ENCODE data around the gene PPT2. TPM values are rescaled to one million over a fixed set of nuclear protein-coding genes. Genes with fewer than 3 reads are reported as not detected.

The PPT2 gene
- 10 to 100 TPM; 16.8 to 37.2 (median 34.4) TPM for total RNA-seq
- long read RNA-seq, donor 1, partial matches to known transcripts, result 5 of 17 reads
- long read RNA-seq, donor 1, other reads (novel, unspliced or antisense), result 3 of 17 reads
- long read RNA-seq, donor 2, partial matches to known transcripts, result 0 of 5 reads
- long read RNA-seq, donor 2, other reads (novel, unspliced or antisense), result 0 of 5 reads

- no peaks in the 10 kb centered on the region for H3K9me3 ChIP-seq
- peak within 1 kb of the TSS; percentile 42 for H3K4me3 ChIP-seq
- DNase-seq, result peak; percentile 86 to 89 (median 87)
- no peak for TF ChIP-seq CTCF (IDR thresholded peaks at IDR 0.05)
- intact Hi-C loops (cut with DNase I, micrococcal nuclease), result no loop called here
- no peaks in the 10 kb centered on the region for H3K36me3 ChIP-seq (ENCODE audit: low read depth)
- H3K4me1 ChIP-seq (ENCODE audit: low read depth), result peaks cover 26% of the 10 kb centered on the region
- ATAC-seq, result peak; percentile 80
These were observed at the start of gene PPT2 for GRCh38 chr6:32153564-32154513. TSS of gene PPT2 (plus strand) at chr6:32154141. CDS start at chr6:32154595, 454 bp downstream.

- Histone ChIP-seq H3K36me3 (ENCODE audit: low read depth) (no peaks in the 10 kb centered on the region), H3K9me3 (no peaks in the 10 kb centered on the region), H3K4me1 (ENCODE audit: low read depth) (peaks cover 10% of the 10 kb centered on the region), H3K4me3 (no peak overlapping the region)
- intact Hi-C loops (cut with DNase I, micrococcal nuclease), result no loop called here
- DNase-seq (no peak), ATAC-seq (no peak)
- no peak for TF ChIP-seq CTCF (IDR thresholded peaks at IDR 0.05)
These were observed 48.5 kb upstream of the PPT2 start for GRCh38 chr6:32105433-32105832.

- DNase-seq (no peak), ATAC-seq (no peak)
- Histone ChIP-seq H3K9me3 (no peaks in the 10 kb centered on the region), H3K4me3 (no peak overlapping the region), H3K36me3 (ENCODE audit: low read depth) (no peaks in the 10 kb centered on the region), H3K4me1 (ENCODE audit: low read depth) (peaks cover 10% of the 10 kb centered on the region)
- intact Hi-C loops (cut with DNase I, micrococcal nuclease), result no loop called here
- no peak for TF ChIP-seq CTCF (IDR thresholded peaks at IDR 0.05)
These were observed 46.5 kb upstream of the PPT2 start for GRCh38 chr6:32107406-32107805.

- DNase-seq (peak in 1 of 3 donors; percentile 58), ATAC-seq (peak; percentile 50)
- TF ChIP-seq CTCF (IDR thresholded peaks at IDR 0.05), result no peak
- peaks cover 10% of the 10 kb centered on the region for H3K4me1 ChIP-seq (ENCODE audit: low read depth)
- H3K9me3 ChIP-seq, result no peaks in the 10 kb centered on the region
- H3K36me3 ChIP-seq (ENCODE audit: low read depth), result no peaks in the 10 kb centered on the region
- intact Hi-C loops (cut with DNase I, micrococcal nuclease), result no loop called here
- no peak overlapping the region for H3K4me3 ChIP-seq
These were observed 45.8 kb upstream of the PPT2 start for GRCh38 chr6:32108094-32108627.

- H3K9me3 ChIP-seq, result no peaks in the 10 kb centered on the region
- no peak for TF ChIP-seq CTCF (IDR thresholded peaks at IDR 0.05)
- ATAC-seq (peak; percentile 10), DNase-seq (no peak)
- H3K36me3 ChIP-seq (ENCODE audit: low read depth), result no peaks in the 10 kb centered on the region
- H3K4me1 ChIP-seq (ENCODE audit: low read depth), result peaks cover 10% of the 10 kb centered on the region
- H3K4me3 ChIP-seq, result no peak overlapping the region
- intact Hi-C loops (cut with DNase I, micrococcal nuclease), result no loop called here
These were observed 45.2 kb upstream of the PPT2 start for GRCh38 chr6:32108727-32109113.

Data from mucosa of descending colon (tissue), 3 donors.